RWPE1 (cell line): Measurements from ENCODE around the gene RAB7B.
A peak's percentile ranks its signal among the peaks of the same experiment; 100 is the strongest.

Source experiments
- CTCF ChIA-PET: fragments of 350-600 bp; sonication (Branson Sonifier 250); formaldehyde crosslinking; extraction: SDS; loops from one replicate; lab custom pipeline; 2021; lab: Yijun Ruan, JAX
- POLR2A ChIA-PET: fragments of 400-600 bp; formaldehyde crosslinking; extraction: SDS; loops from one replicate; lab custom pipeline; 2020; ENCODE audit warnings: antibody characterized with exemption; ENCODE audit not compliant: low non-redundant PET; lab: Yijun Ruan, JAX
- DNase-seq: peaks from one replicate; pipeline ENCODE4 v3.0.0; 2012; ENCODE audit warnings: low spot score
- H3K27ac ChIP-seq: fragments of 450-650 bp; 2 replicates; pipeline ENCODE4 v1.5.1; 2017
- CTCF ChIP-seq: fragments of 450-650 bp; conservative IDR thresholded peaks from 2 replicates; pipeline ENCODE4 v1.5.1; 2017; ENCODE audit warnings: low read depth, mild to moderate bottlenecking

RAB7B gene

DNA sequence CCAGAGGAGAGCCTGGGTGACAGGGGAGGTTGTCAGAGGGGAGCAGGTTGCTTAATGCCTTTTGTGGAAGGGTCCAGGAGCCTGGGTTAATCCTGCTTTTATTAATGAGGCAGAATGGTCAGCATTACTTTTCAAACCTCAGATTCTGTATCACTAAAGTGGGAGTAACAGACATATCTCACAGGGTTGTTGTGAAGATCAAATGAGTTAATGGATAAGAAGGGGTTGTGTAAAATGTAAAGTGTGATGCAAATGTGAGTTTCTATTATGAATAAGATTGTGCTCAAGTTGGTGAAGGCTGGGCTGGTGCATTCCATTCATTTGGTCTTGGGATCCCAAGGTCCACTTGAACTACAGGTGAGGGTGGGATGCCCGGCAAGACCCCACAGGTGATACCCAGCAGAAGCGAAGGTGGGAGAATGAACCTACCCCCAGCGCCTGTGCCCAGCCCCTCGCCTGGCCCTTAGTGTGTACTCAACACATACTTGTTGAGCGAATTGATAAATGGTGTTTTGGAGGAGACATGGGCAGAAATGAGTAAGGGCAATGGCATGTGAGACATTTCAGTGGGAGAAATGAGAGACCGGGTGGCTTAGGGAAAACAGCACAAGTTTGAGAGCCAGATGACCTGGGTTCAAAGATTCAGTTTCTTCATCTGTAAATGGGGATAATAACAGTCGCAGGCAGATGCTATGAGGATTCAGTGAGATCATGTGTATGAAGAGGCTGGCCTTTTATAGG, 66.2 kb downstream of the RAB7B start:
- ChIA-PET POLR2A (no interaction called here), CTCF (interaction anchor here (0.8 to 0.9 kb wide), 2 partner anchors 13 to 40 kb away, joined by 3 to 4 read pairs; no protein-coding TSS in a partner anchor)
- DNase-seq, result peak; percentile 73
- no peak overlapping the region for H3K27ac ChIP-seq
- TF ChIP-seq CTCF, result no peak

DNA sequence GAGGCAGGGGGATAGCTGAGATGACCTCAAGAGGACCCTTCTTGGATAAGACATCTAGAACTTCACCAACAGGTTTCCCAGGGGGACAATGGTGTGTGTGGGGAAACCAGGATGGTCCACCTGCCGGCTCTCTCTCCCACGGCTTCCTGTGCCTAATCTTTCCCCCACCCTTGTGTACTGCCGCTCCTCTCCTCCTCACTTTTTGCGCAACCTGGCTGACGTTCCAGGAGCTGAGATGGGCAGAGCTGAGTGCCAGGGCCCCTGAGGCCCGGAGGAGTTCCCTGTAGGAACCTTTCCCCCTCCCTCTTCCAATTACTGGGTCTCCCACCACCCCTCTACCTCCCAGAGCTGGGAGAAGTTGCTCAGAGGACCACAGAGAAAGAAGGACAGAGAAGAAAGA, 66.9 kb downstream of the RAB7B start:
- CTCF ChIA-PET, result interaction anchor here (0.8 to 0.9 kb wide), 2 partner anchors 14 to 41 kb away, joined by 3 to 4 read pairs; no protein-coding TSS in a partner anchor
- POLR2A ChIA-PET, result no interaction called here
- DNase-seq, result no peak
- no peak for TF ChIP-seq CTCF
- H3K27ac ChIP-seq, result no peak overlapping the region

- no peak for TF ChIP-seq CTCF
- H3K27ac ChIP-seq, result no peak overlapping the region
- CTCF ChIA-PET, result interaction anchor here (0.8 to 0.9 kb wide), 2 partner anchors 15 to 41 kb away, joined by 3 to 4 read pairs; no protein-coding TSS in a partner anchor
- DNase-seq, result no peak
- POLR2A ChIA-PET, result no interaction called here
Observed at GRCh38 chr1:205935869-205936268, 67.3 kb downstream of the RAB7B start.

DNA sequence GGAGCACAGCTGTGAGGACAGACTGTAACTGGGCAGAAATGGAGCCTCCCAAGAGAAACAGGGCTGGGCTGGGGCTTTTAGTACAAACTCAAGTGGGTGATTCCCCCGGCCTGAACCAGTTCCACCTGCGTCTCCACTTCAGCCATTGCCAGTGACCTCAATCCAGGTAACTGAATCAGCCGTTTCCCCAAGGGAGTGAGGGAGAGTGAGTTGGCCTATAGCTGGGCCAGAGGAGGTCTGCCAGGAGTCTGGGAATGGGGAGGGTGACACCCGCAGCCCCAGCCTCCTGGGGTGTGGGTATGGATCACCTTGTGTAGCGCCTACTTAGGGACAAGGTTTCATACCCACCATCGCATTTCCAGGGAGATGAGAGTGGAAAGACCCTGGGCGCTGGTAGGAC, 68.4 kb downstream of the RAB7B start:
- H3K27ac ChIP-seq, result no peak overlapping the region
- TF ChIP-seq CTCF, result no peak
- ChIA-PET POLR2A (no interaction called here), CTCF (interaction anchor here (0.7 to 1.5 kb wide), 2 partner anchors 16 to 42 kb away, joined by 3 to 16 read pairs; no protein-coding TSS in a partner anchor)
- peak; percentile 42 for DNase-seq

DNA sequence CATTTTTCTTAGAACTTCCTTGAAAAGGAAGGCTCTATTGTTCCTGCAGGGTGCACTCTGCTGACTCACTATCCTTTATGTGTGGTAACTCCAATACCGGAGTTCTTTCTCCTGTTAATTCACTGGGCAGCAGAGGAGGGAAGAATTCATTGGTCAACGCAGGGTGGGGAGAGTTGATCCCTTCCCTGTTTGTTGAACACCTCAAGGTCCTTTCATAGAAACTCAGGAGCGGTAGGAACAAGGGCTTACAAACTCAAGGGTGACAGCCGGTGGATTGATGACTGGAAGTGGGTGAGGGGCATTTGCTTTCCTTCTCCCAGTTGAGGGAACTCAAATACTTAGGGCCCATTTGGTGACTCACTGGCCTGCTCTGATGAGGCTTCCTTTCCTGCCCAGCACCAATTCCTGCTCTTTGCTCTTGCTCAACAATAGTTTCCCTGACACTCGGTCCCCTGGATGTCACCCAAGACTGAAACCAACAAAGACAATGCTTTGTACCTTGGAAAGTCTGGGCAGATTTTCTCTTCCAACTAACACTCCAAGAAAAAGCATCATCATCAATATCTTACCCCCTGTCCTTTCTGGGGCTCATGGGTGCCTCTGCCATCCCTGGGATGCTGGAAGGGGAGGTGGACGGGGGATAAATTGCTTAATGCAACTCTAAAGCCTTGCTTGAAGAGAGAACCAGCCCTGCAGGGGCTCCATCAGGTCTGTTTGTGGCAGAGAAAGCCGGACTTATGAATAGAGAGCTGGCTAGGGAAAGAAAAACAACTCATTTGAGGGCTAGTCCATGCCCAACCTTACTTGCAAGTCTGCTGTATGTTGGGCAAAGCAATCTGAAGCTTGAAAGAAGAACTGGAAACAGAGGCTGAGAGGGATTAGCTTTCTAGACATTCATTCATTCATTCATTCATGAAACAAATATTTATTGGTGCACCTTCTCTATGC, 69.2 kb downstream of the RAB7B start:
- CTCF ChIA-PET, result interaction anchor here (0.7 to 1.5 kb wide), 3 partner anchors 43 to 113 kb away, joined by 3 to 16 read pairs (median 11); no protein-coding TSS in a partner anchor
- POLR2A ChIA-PET, result no interaction called here
- peak overlapping the region; percentile 57 for H3K27ac ChIP-seq
- TF ChIP-seq CTCF, result no peak
- DNase-seq, result peak; percentile 85

- POLR2A ChIA-PET, result no interaction called here
- H3K27ac ChIP-seq, result no peak overlapping the region
- no peak for TF ChIP-seq CTCF
- CTCF ChIA-PET, result interaction anchor here (0.5 to 1.2 kb wide), 2 partner anchors 11 to 44 kb away, joined by 3 to 11 read pairs; no protein-coding TSS in a partner anchor
- no peak for DNase-seq
Observed at GRCh38 chr1:205932776-205933175, 70.4 kb downstream of the RAB7B start.
